Dendritic cell treated with granulocyte-macrophage colony-stimulating factor and Interleukin-4, amounts not matched to agents 40 ng/mL and 50 ng/mL, for 4 days (primary cell): ENCODE data around the gene DNMT3B.

Experiments used
- H3K27ac Mint-ChIP-seq: one replicate; pipeline ENCODE4 v1.8.0; 2022; ENCODE audit warnings: mild to moderate bottlenecking, mixed read lengths
- H3K27me3 Mint-ChIP-seq: one replicate; pipeline ENCODE4 v1.8.0; 2022; ENCODE audit warnings: mild to moderate bottlenecking, mixed read lengths
- H3K36me3 Mint-ChIP-seq: one replicate; pipeline ENCODE4 v1.8.0; 2022; ENCODE audit warnings: low read depth, mixed read lengths
- H3K4me1 Mint-ChIP-seq: one replicate; pipeline ENCODE4 v1.8.0; 2022; ENCODE audit warnings: low read depth, mixed read lengths
- H3K4me3 Mint-ChIP-seq: one replicate; pipeline ENCODE4 v1.8.0; 2022; ENCODE audit warnings: mild to moderate bottlenecking, moderate library complexity, mixed read lengths
- H3K9me3 Mint-ChIP-seq: one replicate; pipeline ENCODE4 v1.8.0; 2022; ENCODE audit warnings: mixed read lengths
- intact Hi-C: fragments of 100-400 bp; cut with micrococcal nuclease; formaldehyde crosslinking; loops from one replicate; pipeline ENCODE4 v1.15.0; 2022

The DNMT3B gene

GRCh38 chr20:32839227-32839981, 77.2 kb downstream of the DNMT3B start:
- Mint-ChIP-seq H3K27me3 (no peaks in the 10 kb centered on the region), H3K9me3 (no peaks in the 10 kb centered on the region), H3K4me1 (peaks cover 6% of the 10 kb centered on the region), H3K27ac (no peak overlapping the region), H3K4me3 (no peak overlapping the region), H3K36me3 (peaks cover 97% of the 10 kb centered on the region)
- intact Hi-C loops = no loop called here

DNA sequence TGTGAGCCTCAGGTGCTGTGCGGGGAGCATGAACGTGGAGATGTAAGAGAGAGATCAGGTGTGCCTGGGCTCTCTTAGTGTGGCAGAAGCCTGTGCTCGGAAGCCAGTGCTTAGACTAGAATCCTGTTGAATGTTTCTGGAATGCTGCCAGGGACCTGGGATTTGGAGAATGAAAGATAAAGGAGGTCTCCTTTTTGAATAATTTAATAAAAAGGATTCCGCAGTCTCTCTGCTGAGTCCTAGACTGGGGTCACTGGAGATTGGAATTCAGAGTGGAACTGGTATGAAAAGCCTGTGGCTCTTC, 77.7 kb downstream of the DNMT3B start:
- H3K4me1 Mint-ChIP-seq = peaks cover 11% of the 10 kb centered on the region
- no peak overlapping the region for H3K27ac Mint-ChIP-seq

GRCh38 chr20:32841174-32841573, 79.0 kb downstream of the DNMT3B start:
- H3K36me3 Mint-ChIP-seq = peaks cover 99% of the 10 kb centered on the region

More for the DNA sequence above, 77.7 kb downstream of the DNMT3B start:
- Mint-ChIP-seq H3K36me3 (peaks cover 99% of the 10 kb centered on the region), H3K27me3 (no peaks in the 10 kb centered on the region), H3K9me3 (no peaks in the 10 kb centered on the region), H3K4me3 (no peak overlapping the region)
- intact Hi-C loops = no loop called here

GRCh38 chr20:32841632-32842031, 79.4 kb downstream of the DNMT3B start:
- no peak overlapping the region for H3K4me3 Mint-ChIP-seq
- peaks cover 11% of the 10 kb centered on the region for H3K4me1 Mint-ChIP-seq
- peaks cover 99% of the 10 kb centered on the region for H3K36me3 Mint-ChIP-seq
- intact Hi-C loops = no loop called here
- H3K27ac Mint-ChIP-seq = no peak overlapping the region
- H3K27me3 Mint-ChIP-seq = no peaks in the 10 kb centered on the region
- H3K9me3 Mint-ChIP-seq = no peaks in the 10 kb centered on the region

More at GRCh38 chr20:32841174-32841573, 79.0 kb downstream of the DNMT3B start:
- intact Hi-C loops = no loop called here
- Mint-ChIP-seq H3K4me3 (no peak overlapping the region), H3K9me3 (no peaks in the 10 kb centered on the region), H3K27me3 (no peaks in the 10 kb centered on the region), H3K27ac (no peak overlapping the region), H3K4me1 (peaks cover 11% of the 10 kb centered on the region)

- Mint-ChIP-seq H3K4me3 (no peak overlapping the region), H3K27me3 (no peaks in the 10 kb centered on the region), H3K36me3 (peaks cover 99% of the 10 kb centered on the region), H3K27ac (no peak overlapping the region), H3K9me3 (no peaks in the 10 kb centered on the region), H3K4me1 (peaks cover 11% of the 10 kb centered on the region)
- intact Hi-C loops = no loop called here
Measured at GRCh38 chr20:32842688-32843524, 80.7 kb downstream of the DNMT3B start.

- H3K4me3 Mint-ChIP-seq = no peak overlapping the region
- peaks cover 10% of the 10 kb centered on the region for H3K4me1 Mint-ChIP-seq
- H3K27me3 Mint-ChIP-seq = no peaks in the 10 kb centered on the region
- intact Hi-C loops = no loop called here
- H3K27ac Mint-ChIP-seq = no peak overlapping the region
- peaks cover 99% of the 10 kb centered on the region for H3K36me3 Mint-ChIP-seq
- no peaks in the 10 kb centered on the region for H3K9me3 Mint-ChIP-seq
Measured at GRCh38 chr20:32845786-32846185, 83.6 kb downstream of the DNMT3B start.

DNA sequence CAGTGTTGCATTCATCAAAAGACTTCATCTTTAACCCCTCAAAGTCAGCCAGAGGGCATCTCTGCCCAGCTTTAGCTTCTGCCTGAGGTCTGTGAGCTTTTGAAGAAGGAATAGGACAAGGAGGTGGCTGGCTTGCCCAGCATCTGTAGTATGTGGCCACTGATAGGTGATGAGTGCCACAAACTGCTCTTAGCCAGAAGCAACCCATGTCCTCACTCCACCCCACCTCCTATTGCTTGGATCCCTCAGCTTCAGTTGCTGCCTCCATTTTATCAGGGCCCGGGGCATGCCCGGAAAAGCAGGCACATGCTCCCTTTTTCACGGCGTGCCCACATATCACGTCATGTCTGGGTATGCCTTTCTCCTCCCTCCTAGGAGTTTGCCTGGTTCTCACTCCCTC, 84.7 kb downstream of the DNMT3B start:
- Mint-ChIP-seq H3K27ac (no peak overlapping the region), H3K4me1 (peaks cover 5% of the 10 kb centered on the region), H3K36me3 (peaks cover 98% of the 10 kb centered on the region)

GRCh38 chr20:32847964-32848363, 85.8 kb downstream of the DNMT3B start:
- Mint-ChIP-seq H3K27me3 (no peaks in the 10 kb centered on the region), H3K4me1 (peaks cover 5% of the 10 kb centered on the region), H3K9me3 (no peaks in the 10 kb centered on the region), H3K36me3 (peaks cover 98% of the 10 kb centered on the region), H3K27ac (no peak overlapping the region), H3K4me3 (no peak overlapping the region)
- intact Hi-C loops = no loop called here

More for the DNA sequence above, 84.7 kb downstream of the DNMT3B start:
- Mint-ChIP-seq H3K9me3 (no peaks in the 10 kb centered on the region), H3K4me3 (no peak overlapping the region), H3K27me3 (no peaks in the 10 kb centered on the region)
- intact Hi-C loops = no loop called here

DNA sequence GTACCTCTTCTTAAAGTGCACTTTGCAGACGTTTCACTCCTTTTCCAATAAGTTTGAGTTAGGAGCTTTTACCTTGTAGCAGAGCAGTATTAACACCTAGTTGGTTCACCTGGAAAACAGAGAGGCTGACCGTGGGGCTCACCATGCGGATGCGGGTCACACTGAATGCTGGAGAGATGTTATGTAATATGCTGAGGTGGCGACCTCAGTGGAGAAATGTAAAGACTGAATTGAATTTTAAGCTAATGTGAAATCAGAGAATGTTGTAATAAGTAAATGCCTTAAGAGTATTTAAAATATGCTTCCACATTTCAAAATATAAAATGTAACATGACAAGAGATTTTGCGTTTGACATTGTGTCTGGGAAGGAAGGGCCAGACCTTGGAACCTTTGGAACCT, 86.7 kb downstream of the DNMT3B start:
- H3K9me3 Mint-ChIP-seq = no peaks in the 10 kb centered on the region
- intact Hi-C loops = no loop called here
- peaks cover 5% of the 10 kb centered on the region for H3K4me1 Mint-ChIP-seq
- peaks cover 97% of the 10 kb centered on the region for H3K36me3 Mint-ChIP-seq
- no peak overlapping the region for H3K4me3 Mint-ChIP-seq
- H3K27me3 Mint-ChIP-seq = no peaks in the 10 kb centered on the region
- no peak overlapping the region for H3K27ac Mint-ChIP-seq

- Mint-ChIP-seq H3K27me3 (no peaks in the 10 kb centered on the region), H3K4me1 (peaks cover 3% of the 10 kb centered on the region), H3K36me3 (peaks cover 93% of the 10 kb centered on the region), H3K27ac (no peak overlapping the region), H3K9me3 (no peaks in the 10 kb centered on the region), H3K4me3 (no peak overlapping the region)
- intact Hi-C loops = no loop called here
Measured at GRCh38 chr20:32849577-32849976, 87.4 kb downstream of the DNMT3B start.

GRCh38 chr20:32855387-32855786, 93.2 kb downstream of the DNMT3B start:
- Mint-ChIP-seq H3K27me3 (no peaks in the 10 kb centered on the region), H3K27ac (no peak overlapping the region), H3K4me3 (no peak overlapping the region), H3K36me3 (peaks cover 81% of the 10 kb centered on the region), H3K9me3 (no peaks in the 10 kb centered on the region), H3K4me1 (no peaks in the 10 kb centered on the region)
- intact Hi-C loops = no loop called here

DNA sequence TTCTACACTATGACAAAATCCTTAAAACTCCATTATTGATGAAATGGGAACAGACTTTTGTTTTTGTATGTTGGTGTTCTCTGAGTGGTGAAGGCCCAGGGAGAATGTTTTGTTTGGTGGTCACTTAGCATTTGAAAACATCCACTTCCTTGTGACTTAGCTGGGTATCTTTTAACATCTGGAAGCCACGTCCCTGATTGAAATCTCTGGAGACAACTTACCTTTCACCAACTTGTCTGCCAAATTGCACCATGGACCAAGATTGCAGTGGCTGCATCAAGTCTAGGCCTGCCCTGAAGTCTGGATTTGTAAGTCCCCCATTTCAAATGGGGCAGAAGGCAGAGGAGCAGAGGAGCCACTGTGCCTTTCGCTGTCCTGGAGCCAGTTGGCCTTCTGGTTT, 96.0 kb downstream of the DNMT3B start:
- peaks cover 55% of the 10 kb centered on the region for H3K36me3 Mint-ChIP-seq
- H3K27ac Mint-ChIP-seq = no peak overlapping the region
- H3K9me3 Mint-ChIP-seq = no peaks in the 10 kb centered on the region
- H3K27me3 Mint-ChIP-seq = peaks cover 1% of the 10 kb centered on the region
- H3K4me1 Mint-ChIP-seq = no peaks in the 10 kb centered on the region
- H3K4me3 Mint-ChIP-seq = no peak overlapping the region
- intact Hi-C loops = no loop called here
